Kidney (tissue), 14 donors: ENCODE results near the gene ATF6B. TPM values are rescaled to one million over a fixed set of nuclear protein-coding genes. Genes with fewer than 3 reads are reported as not detected.

ENCODE experiments used
- DNase-seq, 5 donors: peaks; one replicate each; pipeline ENCODE4 v3.0.0-alpha.2; 2013 to 2020
- FAIRE-seq: peaks from 2 replicates; lab custom pipeline; 2012; peaks lifted over from hg19 to GRCh38; lab: Jason Lieb, UNC
- H3K27ac ChIP-seq, 2 donors: one replicate each; pipeline ENCODE4 v1.7.0; 2013; ENCODE audit warnings: low read depth in 2 of 2, low read length in 2 of 2, inconsistent platforms in 1 of 2
- H3K27me3 ChIP-seq: one replicate; pipeline ENCODE4 v1.7.1; 2013; ENCODE audit warnings: low read length, inconsistent platforms; ENCODE audit not compliant: control insufficient read depth, insufficient read depth
- H3K36me3 ChIP-seq, 3 donors: one replicate each; pipeline versions ENCODE4 v1.7.0 to v1.7.1; 2013; ENCODE audit warnings: low read length in 3 of 3, control low read depth in 1 of 3, inconsistent platforms in 1 of 3; ENCODE audit not compliant: insufficient read depth in 3 of 3, control insufficient read depth in 2 of 3
- H3K4me1 ChIP-seq, 3 donors: one replicate each; pipeline versions ENCODE4 v1.7.0 to v1.7.1; 2013; ENCODE audit warnings: low read length in 3 of 3, inconsistent platforms in 1 of 3, low read depth in 1 of 3; ENCODE audit not compliant: control insufficient read depth in 2 of 3, insufficient read depth in 2 of 3
- H3K4me3 ChIP-seq, 3 donors: one replicate each; pipeline versions ENCODE4 v1.7.0 to v1.8.1; 2013; ENCODE audit warnings: low read length in 3 of 3, control low read depth in 1 of 3, inconsistent platforms in 1 of 3
- H3K9ac ChIP-seq, 3 donors: one replicate each; pipeline versions ENCODE4 v1.7.0 to v1.7.1; 2013; ENCODE audit warnings: low read length in 3 of 3, control low read depth in 1 of 3, inconsistent platforms in 1 of 3
- H3K9me3 ChIP-seq, 3 donors: one replicate each; pipeline versions ENCODE4 v1.7.0 to v1.7.1; 2013; ENCODE audit warnings: low read length in 3 of 3, control low read depth in 1 of 3, inconsistent platforms in 1 of 3; ENCODE audit not compliant: control insufficient read depth in 2 of 3, insufficient read depth in 1 of 3
- intact Hi-C: fragments of 100-400 bp; cut with DNase I; formaldehyde crosslinking; loops from one replicate; pipeline ENCODE4 v1.11.1; 2022
- polyA plus RNA-seq: library from polyadenylated mRNA; stranded (reverse); fragments of 350-450 nt; fragmentation: Illumina TruSeq; extraction: RNeasy Lipid Tissue Mini Kit (QIAGEN cat#74804); gene quantifications from one replicate; pipeline ENCODE4 v1.2.3, GENCODE V29; 2014; ENCODE audit warnings: low read depth, low replicate concordance; ENCODE audit not compliant: insufficient read depth
- total RNA-seq: library from RNA; stranded (reverse); fragmentation: NEBNext Ultra II Directional; extraction: Animal tissue kit (Norgen Biotek cat#: 25700); gene quantifications from one replicate; pipeline ENCODE4 v1.2.1, GENCODE V29; 2021
- TF ChIP-seq, protein P1 (sequence below): IDR thresholded peaks from 3 replicates; pipeline ENCODE4 v1.5.1; 2012; ENCODE audit warnings: mild to moderate bottlenecking, moderate library complexity, borderline replicate concordance; ENCODE audit not compliant: insufficient read depth; ENCODE audit errors: extremely low read depth
- donor health status: control.
- donor health status: control.
- donor health status: control.
- donor health status: control.
- donor health status: control.
- donor health status: DM: yes; HTN: yes; CAD: no.
- donor health status: Normal renal cell carcinoma (clear cell type).

Gene ATF6B
- total and polyA plus RNA-seq, 2 donors from 2014 or later, result 40.3 to 104 TPM

- no peaks in the 10 kb centered on the region for H3K36me3 ChIP-seq
- TF ChIP-seq, protein P1, sequence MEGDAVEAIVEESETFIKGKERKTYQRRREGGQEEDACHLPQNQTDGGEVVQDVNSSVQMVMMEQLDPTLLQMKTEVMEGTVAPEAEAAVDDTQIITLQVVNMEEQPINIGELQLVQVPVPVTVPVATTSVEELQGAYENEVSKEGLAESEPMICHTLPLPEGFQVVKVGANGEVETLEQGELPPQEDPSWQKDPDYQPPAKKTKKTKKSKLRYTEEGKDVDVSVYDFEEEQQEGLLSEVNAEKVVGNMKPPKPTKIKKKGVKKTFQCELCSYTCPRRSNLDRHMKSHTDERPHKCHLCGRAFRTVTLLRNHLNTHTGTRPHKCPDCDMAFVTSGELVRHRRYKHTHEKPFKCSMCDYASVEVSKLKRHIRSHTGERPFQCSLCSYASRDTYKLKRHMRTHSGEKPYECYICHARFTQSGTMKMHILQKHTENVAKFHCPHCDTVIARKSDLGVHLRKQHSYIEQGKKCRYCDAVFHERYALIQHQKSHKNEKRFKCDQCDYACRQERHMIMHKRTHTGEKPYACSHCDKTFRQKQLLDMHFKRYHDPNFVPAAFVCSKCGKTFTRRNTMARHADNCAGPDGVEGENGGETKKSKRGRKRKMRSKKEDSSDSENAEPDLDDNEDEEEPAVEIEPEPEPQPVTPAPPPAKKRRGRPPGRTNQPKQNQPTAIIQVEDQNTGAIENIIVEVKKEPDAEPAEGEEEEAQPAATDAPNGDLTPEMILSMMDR, result no peak
- intact Hi-C loops, result no loop called here
- H3K27me3 ChIP-seq, result no peaks in the 10 kb centered on the region
- H3K27ac ChIP-seq, result peak overlapping the region; percentile 9 to 41
- no peak for DNase-seq
- no peaks in the 10 kb centered on the region for H3K9me3 ChIP-seq
- H3K4me3 ChIP-seq, result peak overlapping the region in 2 of 3 donors; percentile 20 to 57
- H3K4me1 ChIP-seq, result peaks cover 4 to 23% (median 10%) of the 10 kb centered on the region in 3 donors
- peak overlapping the region in 1 of 3 donors; percentile 60 for H3K9ac ChIP-seq
- FAIRE-seq, result no peak
Observed at GRCh38 chr6:32108727-32109113, 19.3 kb downstream of the ATF6B start.

GRCh38 chr6:32108094-32108627 is 19.9 kb downstream of the ATF6B start:
- Histone ChIP-seq H3K27me3 (no peaks in the 10 kb centered on the region), H3K36me3 (no peaks in the 10 kb centered on the region), H3K4me1 (peaks cover 0 to 17% (median 6%) of the 10 kb centered on the region in 3 donors), H3K4me3 (peak overlapping the region in 1 of 3 donors; percentile 57), H3K9ac (peak overlapping the region in 1 of 3 donors; percentile 60), H3K27ac (peak overlapping the region; percentile 40 to 63), H3K9me3 (no peaks in the 10 kb centered on the region)
- no peak for FAIRE-seq
- intact Hi-C loops, result no loop called here
- TF ChIP-seq, protein P1, result no peak
- peak in 2 of 5 donors; percentile 71 to 89 for DNase-seq

DNA sequence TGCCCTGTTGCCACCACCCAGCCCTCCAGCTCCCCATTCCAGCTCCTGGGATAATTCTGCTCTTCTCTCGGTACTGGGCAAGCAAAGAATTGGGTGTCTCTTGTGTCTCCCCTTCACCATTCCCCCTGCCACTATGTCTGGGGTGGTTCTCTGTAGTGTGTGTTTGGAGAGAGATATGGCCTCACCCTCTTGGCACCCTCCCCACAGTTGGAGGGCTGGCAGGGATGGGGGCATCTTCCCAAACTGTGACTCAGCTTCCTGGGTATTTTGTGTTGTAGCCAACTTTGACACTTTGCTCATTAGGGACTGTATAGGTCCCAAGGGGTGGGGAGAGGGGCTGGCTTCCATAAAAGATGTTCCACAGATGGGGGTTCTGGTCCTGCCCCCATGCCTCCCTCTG is 20.6 kb downstream of the ATF6B start:
- FAIRE-seq, result no peak
- peak overlapping the region in 1 of 3 donors; percentile 25 for H3K4me3 ChIP-seq
- H3K36me3 ChIP-seq, result no peaks in the 10 kb centered on the region

More for the DNA sequence above, 20.6 kb downstream of the ATF6B start:
- DNase-seq, result no peak
- peaks cover 0 to 16% (median 6%) of the 10 kb centered on the region in 3 donors for H3K4me1 ChIP-seq
- H3K27ac ChIP-seq, result peak overlapping the region; percentile 40 to 63
- H3K9me3 ChIP-seq, result no peaks in the 10 kb centered on the region
- TF ChIP-seq, protein P1, result no peak
- intact Hi-C loops, result no loop called here
- H3K27me3 ChIP-seq, result no peaks in the 10 kb centered on the region
- H3K9ac ChIP-seq, result peak overlapping the region in 1 of 3 donors; percentile 62
